Pons (tissue), 1 donor: ENCODE results near the gene MNX1.

Experiments used
- DNase-seq: peaks from one replicate; pipeline ENCODE4 v3.0.0-alpha.2; 2016; ENCODE audit warnings: low spot score

MNX1 gene

GRCh38 chr7:157010588-157011332, at the start of gene MNX1:
Gene MNX1 (minus strand): TSS chr7:157010663. CDS start chr7:157010350, 313 bp downstream.
- no peak for DNase-seq

GRCh38 chr7:157059534-157059933, 49.1 kb upstream of the MNX1 start:
- no peak for DNase-seq

- DNase-seq = no peak
These were observed 48.2 kb upstream of the MNX1 start for GRCh38 chr7:157058701-157059100.

DNA sequence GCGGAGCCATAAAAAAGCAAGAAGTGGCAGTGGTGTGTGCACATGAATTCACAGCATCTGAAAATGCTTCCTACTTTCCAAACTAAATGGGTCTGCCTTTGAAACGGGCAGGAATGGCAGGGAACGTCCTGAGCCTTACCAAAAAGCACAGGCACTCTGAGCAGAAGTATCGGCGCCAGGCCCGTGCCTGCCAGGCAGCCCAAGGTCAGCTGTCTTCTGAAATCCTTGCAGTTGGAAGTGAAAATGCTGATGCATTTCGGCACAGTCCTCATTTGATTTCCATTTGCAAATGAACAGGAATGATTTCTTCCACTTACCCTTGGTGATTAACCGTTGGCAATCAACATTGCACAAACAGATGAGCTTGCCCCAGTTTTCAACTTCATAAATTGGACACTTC, 47.6 kb upstream of the MNX1 start:
- no peak for DNase-seq

DNA sequence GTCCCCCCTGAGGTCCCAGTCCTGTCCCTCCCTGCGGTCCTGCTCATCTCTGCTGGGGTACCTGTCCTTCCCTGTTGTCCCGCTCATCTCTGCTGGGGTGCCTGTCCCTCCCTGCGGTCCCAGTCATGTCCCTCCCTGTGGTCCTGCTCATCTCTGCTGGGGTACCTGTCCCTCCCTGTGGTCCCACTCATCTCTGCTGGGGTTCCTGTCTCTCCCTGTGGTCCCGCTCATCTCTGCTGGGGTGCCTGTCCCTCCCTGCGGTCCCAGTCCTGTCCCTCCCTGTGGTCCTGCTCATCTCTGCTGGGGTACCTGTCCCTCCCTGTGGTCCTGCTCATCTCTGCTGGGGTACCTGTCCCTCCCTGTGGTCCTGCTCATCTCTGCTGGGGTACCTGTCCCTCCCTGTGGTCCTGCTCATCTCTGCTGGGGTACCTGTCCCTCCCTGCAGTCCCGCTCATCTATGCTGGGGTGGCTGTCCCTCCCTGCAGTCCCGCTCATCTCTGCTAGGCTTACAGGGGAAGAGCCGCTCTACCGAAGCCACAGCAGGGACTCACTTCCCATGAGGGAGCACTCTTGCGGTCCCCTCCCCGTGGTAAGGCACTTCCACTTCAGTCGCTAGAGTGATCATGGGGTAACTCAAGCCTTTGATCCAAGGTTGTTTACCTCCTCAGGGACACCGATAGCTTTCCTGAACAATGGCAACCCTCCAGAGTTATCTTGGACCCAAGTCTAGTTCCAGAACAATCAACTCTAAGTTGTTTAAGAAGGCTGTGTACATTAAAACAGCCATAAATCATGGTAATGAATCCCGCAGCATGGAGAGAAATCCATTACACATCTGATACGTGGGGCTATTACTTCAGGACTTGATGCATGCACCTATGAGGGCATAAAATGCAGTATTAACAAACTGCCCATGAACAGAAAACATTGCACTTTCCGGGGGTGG, 46.8 kb upstream of the MNX1 start:
- no peak for DNase-seq

DNA sequence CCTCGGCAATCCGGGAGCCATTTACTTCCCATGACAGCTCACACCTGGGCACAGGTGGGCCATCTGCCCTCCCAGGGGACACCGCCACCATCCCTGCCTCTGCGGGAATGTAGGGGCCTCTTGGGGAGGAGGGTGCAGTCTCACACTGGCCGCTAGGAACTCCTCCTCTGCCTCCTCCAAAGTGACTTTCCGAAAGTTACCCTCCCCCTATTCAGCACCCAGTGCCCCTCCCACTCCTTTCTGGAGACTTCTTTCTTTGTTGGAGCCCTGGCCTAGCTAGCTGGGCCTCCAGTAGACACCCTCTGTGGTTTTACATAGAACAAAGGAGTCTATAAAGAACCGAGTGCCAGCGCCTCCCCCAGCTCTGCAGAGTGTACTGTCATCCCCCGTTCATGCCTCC, 45.8 kb upstream of the MNX1 start:
- no peak for DNase-seq

DNA sequence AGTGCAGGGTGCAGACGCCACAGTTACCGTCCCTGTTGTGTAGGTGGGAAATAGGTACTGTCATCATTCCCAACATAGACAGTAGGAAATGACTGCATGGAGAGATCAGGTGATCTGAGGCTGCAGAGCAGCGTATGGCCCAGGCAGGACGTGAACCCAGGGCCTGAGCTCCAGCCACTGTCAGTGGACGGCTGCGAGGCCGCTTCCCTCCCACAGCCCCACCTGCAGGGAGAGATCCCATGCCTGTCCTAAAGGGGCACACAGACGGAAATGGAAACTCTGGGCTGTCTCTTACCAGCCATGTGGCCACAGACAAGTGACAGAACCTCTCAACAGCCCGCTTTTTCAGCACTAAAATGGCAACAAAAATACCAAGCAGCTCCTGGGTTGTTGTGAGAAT, 44.5 kb upstream of the MNX1 start:
- DNase-seq = no peak

- DNase-seq = no peak
These were observed 42.7 kb upstream of the MNX1 start for GRCh38 chr7:157053118-157053517.

- no peak for DNase-seq
These were observed 36.7 kb upstream of the MNX1 start for GRCh38 chr7:157047148-157047547.

- DNase-seq = no peak
These were observed 36.2 kb upstream of the MNX1 start for GRCh38 chr7:157046681-157047080.

- no peak for DNase-seq
These were observed 34.6 kb upstream of the MNX1 start for GRCh38 chr7:157044943-157045660.

- DNase-seq = no peak
These were observed 33.8 kb upstream of the MNX1 start for GRCh38 chr7:157044147-157044687.

GRCh38 chr7:157043745-157044144, 33.3 kb upstream of the MNX1 start:
- DNase-seq = no peak

- no peak for DNase-seq
These were observed 31.2 kb upstream of the MNX1 start for GRCh38 chr7:157041514-157042277.

- no peak for DNase-seq
These were observed 30.5 kb upstream of the MNX1 start for GRCh38 chr7:157041004-157041403.

- no peak for DNase-seq
These were observed 27.2 kb upstream of the MNX1 start for GRCh38 chr7:157037635-157038034.

DNA sequence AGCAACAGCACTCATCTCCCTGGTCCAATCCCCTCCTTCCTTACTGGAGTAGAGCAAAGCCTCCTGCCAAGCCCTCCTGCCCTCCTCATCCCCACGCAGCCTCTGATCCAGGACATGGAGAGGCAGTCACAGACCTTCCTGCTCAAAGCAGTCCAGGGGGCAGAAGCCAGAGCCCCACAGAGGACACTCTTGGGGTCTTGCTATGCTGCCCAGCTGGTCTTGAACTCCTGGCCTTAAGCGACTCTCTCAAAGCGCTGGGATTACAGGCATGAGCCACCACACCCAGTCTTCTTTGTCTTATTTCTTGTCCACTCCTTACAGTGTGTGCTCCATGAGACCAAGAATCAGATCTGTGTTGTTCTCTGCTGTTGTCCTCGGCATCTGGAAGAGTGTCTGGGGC, 26.6 kb upstream of the MNX1 start:
- no peak for DNase-seq

GRCh38 chr7:157035979-157036378, 25.5 kb upstream of the MNX1 start:
- no peak for DNase-seq

GRCh38 chr7:157035302-157035701, 24.8 kb upstream of the MNX1 start:
- DNase-seq = no peak

DNA sequence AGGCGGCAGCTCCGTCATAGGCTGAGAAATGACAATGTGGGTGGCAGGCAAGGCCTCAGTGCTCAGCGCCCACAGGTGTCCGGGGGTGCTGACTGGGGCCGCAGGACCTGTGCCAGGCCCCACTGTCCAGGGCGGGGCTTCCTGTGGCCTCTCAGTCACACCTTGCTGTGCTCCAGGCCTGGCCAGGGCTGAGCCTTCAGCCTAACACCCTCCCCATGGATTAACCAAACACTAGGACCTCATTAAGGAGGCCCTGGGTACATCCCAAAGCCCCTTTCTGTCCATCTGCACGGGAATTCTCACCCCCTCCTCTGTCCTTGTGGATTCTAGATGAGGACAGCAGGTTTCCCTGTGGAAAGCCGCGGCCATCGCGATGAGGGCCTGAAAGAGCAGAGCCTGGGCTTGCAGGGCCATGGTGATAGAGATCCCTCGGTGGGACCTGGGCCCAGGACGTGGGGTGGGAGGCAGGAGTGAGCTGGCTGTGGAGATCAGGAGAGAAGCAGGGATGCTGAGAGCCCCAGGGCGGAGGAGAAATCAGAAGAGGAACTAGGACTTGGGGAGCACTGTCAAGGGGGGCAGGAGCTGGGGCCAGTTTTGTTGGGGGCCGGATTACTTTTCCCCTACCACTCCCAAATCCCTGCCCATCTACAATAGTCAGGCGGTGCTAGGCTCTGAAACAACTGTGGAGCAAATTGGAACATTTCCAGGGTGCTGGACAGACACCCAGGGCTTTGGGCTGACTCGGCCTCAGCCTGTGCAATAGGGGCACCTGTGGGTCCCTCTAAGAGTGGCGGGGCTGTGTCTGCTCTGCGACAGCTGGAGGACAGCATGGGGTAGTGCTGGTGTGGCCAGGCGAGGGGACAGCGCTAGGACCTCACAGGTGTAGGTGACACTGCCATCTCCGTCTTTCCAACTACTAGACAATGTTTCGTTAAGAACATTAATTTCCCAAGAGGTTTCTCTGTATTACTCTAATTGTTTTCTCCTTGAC, 23.3 kb upstream of the MNX1 start:
- no peak for DNase-seq
